T-cell (primary cell): ENCODE measurements around the gene LDB2. TPM values are rescaled to one million over a fixed set of nuclear protein-coding genes. Genes with fewer than 3 reads are reported as not detected.

Experiments used
- ATAC-seq, 4 experiments: fragments of 200-7000 bp in 3 of 4; fragments of 150-1000 bp in 1 of 4; cut with Tn5 transposase; replicated peaks in 1 of 4; 1 replicate in 3 of 4; 2 replicates in 1 of 4; pipeline ENCODE4 v1.10.0; 2021; ENCODE audit warnings: moderate library complexity in 3 of 4, mild to moderate bottlenecking in 2 of 4, moderate number of reproducible peaks in 1 of 4
- CTCF ChIA-PET, 2 donors: fragments of 300-600 bp; sonication (Branson Sonifier 250); formaldehyde crosslinking; loops; one replicate each; lab custom pipeline; 2022; ENCODE audit warnings: antibody characterized with exemption in 2 of 2; lab: Charles Lee
- POLR2A ChIA-PET, 2 donors: fragments of 300-600 bp; sonication (Branson Sonifier 250); formaldehyde crosslinking; loops; one replicate each; lab custom pipeline; 2022; ENCODE audit warnings: antibody characterized with exemption in 2 of 2; lab: Charles Lee
- DNase-seq, 35 experiments: peaks; one replicate each; pipeline versions ENCODE4 v3.0.0 to v3.0.0-alpha.2; 2013 to 2023
- H3K27ac ChIP-seq: one replicate; pipeline ENCODE4 v1.5.1; 2013; ENCODE audit warnings: low read length
- H3K27me3 ChIP-seq, 2 experiments: replicated peaks in 1 of 2; 1 replicate in 1 of 2; 2 replicates in 1 of 2; pipeline versions ENCODE4 v1.6.1 to v1.7.0; 2013; ENCODE audit warnings: low read length in 1 of 2, mixed read lengths in 1 of 2; ENCODE audit not compliant: control insufficient read depth in 2 of 2, insufficient read depth in 2 of 2; ENCODE audit errors: extremely low read depth in 1 of 2
- H3K36me3 ChIP-seq, 2 donors: 1 replicate in 1 of 2; 2 replicates in 1 of 2; pipeline versions ENCODE4 v1.6.1 to v1.7.0; 2013; ENCODE audit warnings: low read length in 1 of 2; ENCODE audit not compliant: control insufficient read depth in 2 of 2, insufficient read depth in 1 of 2; ENCODE audit errors: extremely low read depth in 1 of 2
- H3K4me1 ChIP-seq, 2 experiments: 1 replicate in 1 of 2; 2 replicates in 1 of 2; pipeline versions ENCODE4 v1.6.1 to v1.7.0; 2013; ENCODE audit warnings: low read length in 2 of 2, mixed read lengths in 1 of 2; ENCODE audit not compliant: insufficient read depth in 2 of 2, control insufficient read depth in 1 of 2; ENCODE audit errors: extremely low read depth in 1 of 2
- H3K4me3 ChIP-seq, 2 donors: 1 replicate in 1 of 2; 2 replicates in 1 of 2; pipeline versions ENCODE4 v1.5.1 to v1.7.0; 2013; ENCODE audit warnings: mild to moderate bottlenecking in 2 of 2, low read length in 1 of 2, moderate library complexity in 1 of 2; ENCODE audit not compliant: control insufficient read depth in 1 of 2; ENCODE audit errors: extremely low read depth in 1 of 2
- H3K9me3 ChIP-seq: 2 replicates; pipeline ENCODE4 v1.7.0; 2013
- H3K27ac Mint-ChIP-seq, 2 donors: one replicate each; pipeline ENCODE4 v1.8.0; 2020 to 2021; ENCODE audit warnings: mild to moderate bottlenecking in 2 of 2, mixed read lengths in 2 of 2
- H3K27me3 Mint-ChIP-seq, 2 donors: one replicate each; pipeline ENCODE4 v1.8.0; 2021 to 2022; ENCODE audit warnings: mixed read lengths in 2 of 2
- H3K36me3 Mint-ChIP-seq: one replicate; pipeline ENCODE4 v1.8.0; 2021; ENCODE audit warnings: mixed read lengths
- H3K4me1 Mint-ChIP-seq, 3 donors: one replicate each; pipeline ENCODE4 v1.8.0; 2020 to 2022; ENCODE audit warnings: mixed read lengths in 3 of 3, mild to moderate bottlenecking in 1 of 3
- H3K4me3 Mint-ChIP-seq, 3 donors: one replicate each; pipeline ENCODE4 v1.8.0; 2020 to 2022; ENCODE audit warnings: mild to moderate bottlenecking in 3 of 3, mixed read lengths in 3 of 3, moderate library complexity in 3 of 3
- H3K9me3 Mint-ChIP-seq, 3 donors: one replicate each; pipeline ENCODE4 v1.8.0; 2020 to 2022; ENCODE audit warnings: mixed read lengths in 3 of 3
- WGBS: methylation state at CpG from one replicate; pipeline ENCODE4 v1.1.5; 2013; ENCODE audit warnings: missing lambda C conversion rate; ENCODE audit not compliant: insufficient coverage; 5-methylcytosine and 5-hydroxymethylcytosine counted together
- total RNA-seq, 35 experiments: library from RNA in 6 of 35; stranded (reverse) in 6 of 35; fragments of 120-200 nt in 1 of 35; gene quantifications; one replicate each; pipeline versions ENCODE4 v1.2.1 to v1.2.4 and lab custom pipeline; 2013 to 2026

Gene LDB2
- total RNA-seq, 5 donors from 2014 or later (not counting 1 experiment from before 2014, with no cell fraction given): 0.15 to 0.82 (median 0.39) TPM; not detected in 2

- no peaks in the 10 kb centered on the region for H3K4me1 Mint-ChIP-seq
- 20% methylated on average over 1 of the region's 2 CpGs for whole genome bisulfite sequencing
- no peak for ATAC-seq
Measured at GRCh38 chr4:16550531-16550930, 347.9 kb downstream of the LDB2 start.

GRCh38 chr4:16545656-16546055, 352.8 kb downstream of the LDB2 start:
- no peaks in the 10 kb centered on the region for H3K36me3 Mint-ChIP-seq
- H3K27ac ChIP-seq: no peak overlapping the region
- no peaks in the 10 kb centered on the region for H3K4me1 ChIP-seq
- H3K4me1 Mint-ChIP-seq: no peaks in the 10 kb centered on the region
- CTCF ChIA-PET: no interaction called here
- WGBS: no CpG with 5 or more reads among the region's 7 CpGs
- no peaks in the 10 kb centered on the region for H3K36me3 ChIP-seq
- H3K9me3 ChIP-seq: no peaks in the 10 kb centered on the region
- H3K27me3 Mint-ChIP-seq: no peaks in the 10 kb centered on the region
- H3K27ac Mint-ChIP-seq: no peak overlapping the region
- no peak for ATAC-seq
- DNase-seq: no peak
- no peaks in the 10 kb centered on the region for H3K27me3 ChIP-seq
- H3K4me3 Mint-ChIP-seq: no peak overlapping the region
- no peak overlapping the region for H3K4me3 ChIP-seq
- H3K9me3 Mint-ChIP-seq: peaks cover 0 to 5% (median 3%) of the 10 kb centered on the region in 3 donors
- POLR2A ChIA-PET: no interaction called here

More at GRCh38 chr4:16550531-16550930, 347.9 kb downstream of the LDB2 start:
- H3K4me3 Mint-ChIP-seq: no peak overlapping the region
- H3K27ac Mint-ChIP-seq: no peak overlapping the region
- peaks cover under 1 to 6% (median 2%) of the 10 kb centered on the region in 3 donors for H3K9me3 Mint-ChIP-seq
- H3K9me3 ChIP-seq: no peaks in the 10 kb centered on the region
- H3K4me3 ChIP-seq: no peak overlapping the region
- H3K27ac ChIP-seq: no peak overlapping the region
- ChIA-PET CTCF (no interaction called here), POLR2A (no interaction called here)
- no peaks in the 10 kb centered on the region for H3K27me3 ChIP-seq
- peaks cover 0 to 2% of the 10 kb centered on the region in 2 donors for H3K27me3 Mint-ChIP-seq
- H3K36me3 ChIP-seq: no peaks in the 10 kb centered on the region
- H3K4me1 ChIP-seq: no peaks in the 10 kb centered on the region
- H3K36me3 Mint-ChIP-seq: no peaks in the 10 kb centered on the region
- no peak for DNase-seq

- H3K9me3 ChIP-seq: no peaks in the 10 kb centered on the region
- Mint-ChIP-seq H3K9me3 (peaks cover 0 to 5% (median 3%) of the 10 kb centered on the region in 3 donors), H3K36me3 (no peaks in the 10 kb centered on the region), H3K4me1 (no peaks in the 10 kb centered on the region), H3K27me3 (no peaks in the 10 kb centered on the region), H3K4me3 (no peak overlapping the region), H3K27ac (no peak overlapping the region)
- no peaks in the 10 kb centered on the region for H3K36me3 ChIP-seq
- ChIA-PET POLR2A (no interaction called here), CTCF (no interaction called here)
- no peak for ATAC-seq
- no peaks in the 10 kb centered on the region for H3K4me1 ChIP-seq
- H3K27me3 ChIP-seq: no peaks in the 10 kb centered on the region
- no peak overlapping the region for H3K4me3 ChIP-seq
- no peak for DNase-seq
- no peak overlapping the region for H3K27ac ChIP-seq
- 75% methylated on average over 4 of the region's 6 CpGs for WGBS
Measured at GRCh38 chr4:16544869-16545268, 353.6 kb downstream of the LDB2 start.

GRCh38 chr4:16544251-16544721, 354.2 kb downstream of the LDB2 start:
- Histone ChIP-seq H3K27ac (no peak overlapping the region), H3K4me1 (no peaks in the 10 kb centered on the region), H3K27me3 (no peaks in the 10 kb centered on the region), H3K4me3 (no peak overlapping the region), H3K9me3 (no peaks in the 10 kb centered on the region), H3K36me3 (no peaks in the 10 kb centered on the region)
- H3K4me1 Mint-ChIP-seq: no peaks in the 10 kb centered on the region
- H3K27ac Mint-ChIP-seq: no peak overlapping the region
- 69% methylated on average over 5 of the region's 6 CpGs for WGBS
- ChIA-PET POLR2A (no interaction called here), CTCF (no interaction called here)
- H3K9me3 Mint-ChIP-seq: peaks cover 0 to 5% (median 3%) of the 10 kb centered on the region in 3 donors
- no peak overlapping the region for H3K4me3 Mint-ChIP-seq
- no peaks in the 10 kb centered on the region for H3K36me3 Mint-ChIP-seq
- no peaks in the 10 kb centered on the region for H3K27me3 Mint-ChIP-seq
- no peak for ATAC-seq
- DNase-seq: no peak

GRCh38 chr4:16537926-16538325, 360.5 kb downstream of the LDB2 start:
- H3K9me3 ChIP-seq: no peaks in the 10 kb centered on the region
- Mint-ChIP-seq H3K36me3 (no peaks in the 10 kb centered on the region), H3K27me3 (no peaks in the 10 kb centered on the region), H3K4me3 (no peak overlapping the region), H3K9me3 (peaks cover 0 to 4% (median 3%) of the 10 kb centered on the region in 3 donors), H3K27ac (no peak overlapping the region), H3K4me1 (no peaks in the 10 kb centered on the region)
- POLR2A ChIA-PET: no interaction called here
- H3K27ac ChIP-seq: no peak overlapping the region
- no peaks in the 10 kb centered on the region for H3K36me3 ChIP-seq
- H3K4me3 ChIP-seq: no peak overlapping the region
- H3K4me1 ChIP-seq: no peaks in the 10 kb centered on the region
- WGBS: no CpG with 5 or more reads among the region's 1 CpG
- DNase-seq: no peak
- H3K27me3 ChIP-seq: no peaks in the 10 kb centered on the region
- CTCF ChIA-PET: no interaction called here
- ATAC-seq: no peak

GRCh38 chr4:16532240-16532970, 366.0 kb downstream of the LDB2 start:
- Histone ChIP-seq H3K4me1 (no peaks in the 10 kb centered on the region), H3K36me3 (no peaks in the 10 kb centered on the region), H3K27me3 (no peaks in the 10 kb centered on the region), H3K27ac (no peak overlapping the region), H3K4me3 (no peak overlapping the region), H3K9me3 (no peaks in the 10 kb centered on the region)
- no peaks in the 10 kb centered on the region for H3K9me3 Mint-ChIP-seq
- H3K27me3 Mint-ChIP-seq: no peaks in the 10 kb centered on the region
- ATAC-seq: no peak
- WGBS: 28% methylated on average over 2 of the region's 6 CpGs
- H3K27ac Mint-ChIP-seq: no peak overlapping the region
- no peaks in the 10 kb centered on the region for H3K4me1 Mint-ChIP-seq
- H3K4me3 Mint-ChIP-seq: no peak overlapping the region
- ChIA-PET CTCF (no interaction called here), POLR2A (no interaction called here)
- H3K36me3 Mint-ChIP-seq: no peaks in the 10 kb centered on the region
- no peak for DNase-seq
